ENCODE data around the gene CELF6.

DNA sequence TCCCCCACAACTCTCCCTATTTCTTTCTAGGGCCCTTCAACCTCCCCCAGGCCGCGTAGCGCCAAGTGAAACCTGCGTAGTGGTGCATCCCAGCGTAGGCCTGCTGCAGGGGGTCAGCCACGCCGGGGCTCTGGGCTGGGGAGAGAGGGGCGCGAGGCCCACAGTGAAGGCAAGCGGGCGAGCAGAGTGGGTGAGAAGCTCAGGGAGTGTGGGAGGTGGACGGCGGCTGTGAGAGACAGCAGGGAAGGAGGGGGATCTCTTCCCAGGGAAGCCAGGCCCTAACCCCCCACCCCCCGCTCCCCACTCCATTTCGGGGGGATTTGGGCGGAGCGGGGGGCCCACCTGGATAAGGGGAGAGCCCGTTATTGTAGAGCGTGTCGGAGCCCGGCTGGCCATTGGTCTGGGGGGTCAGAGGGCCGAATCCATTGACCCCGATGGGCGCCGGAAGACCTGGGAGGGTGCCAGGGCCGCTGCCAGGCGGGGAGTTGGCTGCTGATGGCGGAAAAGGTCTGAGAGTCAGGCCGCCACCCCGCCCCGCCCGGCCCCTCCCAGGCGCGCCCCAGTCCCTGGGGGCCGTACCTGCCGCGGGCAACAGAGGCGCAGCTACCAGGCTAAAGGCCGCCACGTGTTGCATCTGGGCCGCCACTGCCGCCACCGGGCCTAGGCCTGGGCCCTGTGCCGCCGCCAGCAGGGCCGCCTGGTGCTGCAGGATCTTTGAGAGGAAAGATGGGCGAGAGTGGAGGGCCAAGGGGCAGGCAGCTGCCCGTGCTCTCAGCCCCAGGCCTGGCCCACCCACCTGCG, 31.0 kb downstream of the CELF6 start:
- TF ChIP-seq, protein P1, sequence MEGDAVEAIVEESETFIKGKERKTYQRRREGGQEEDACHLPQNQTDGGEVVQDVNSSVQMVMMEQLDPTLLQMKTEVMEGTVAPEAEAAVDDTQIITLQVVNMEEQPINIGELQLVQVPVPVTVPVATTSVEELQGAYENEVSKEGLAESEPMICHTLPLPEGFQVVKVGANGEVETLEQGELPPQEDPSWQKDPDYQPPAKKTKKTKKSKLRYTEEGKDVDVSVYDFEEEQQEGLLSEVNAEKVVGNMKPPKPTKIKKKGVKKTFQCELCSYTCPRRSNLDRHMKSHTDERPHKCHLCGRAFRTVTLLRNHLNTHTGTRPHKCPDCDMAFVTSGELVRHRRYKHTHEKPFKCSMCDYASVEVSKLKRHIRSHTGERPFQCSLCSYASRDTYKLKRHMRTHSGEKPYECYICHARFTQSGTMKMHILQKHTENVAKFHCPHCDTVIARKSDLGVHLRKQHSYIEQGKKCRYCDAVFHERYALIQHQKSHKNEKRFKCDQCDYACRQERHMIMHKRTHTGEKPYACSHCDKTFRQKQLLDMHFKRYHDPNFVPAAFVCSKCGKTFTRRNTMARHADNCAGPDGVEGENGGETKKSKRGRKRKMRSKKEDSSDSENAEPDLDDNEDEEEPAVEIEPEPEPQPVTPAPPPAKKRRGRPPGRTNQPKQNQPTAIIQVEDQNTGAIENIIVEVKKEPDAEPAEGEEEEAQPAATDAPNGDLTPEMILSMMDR (IDR thresholded peaks at IDR 0.05), result no peak
- no peak for TF ChIP-seq ZFX (IDR thresholded peaks at IDR 0.05; ENCODE audit: borderline replicate concordance)
